GM23248 (cell line): ENCODE results near the gene DOCK9. TPM values are rescaled to one million over a fixed set of nuclear protein-coding genes. Genes with fewer than 3 reads are reported as not detected.

ENCODE experiments used
- DNase-seq: peaks from one replicate; pipeline ENCODE4 v3.0.0-alpha.2; 2015
- H2AFZ ChIP-seq: fragments of 200-600 bp; sonication (generic); 2 replicates; pipeline ENCODE4 v1.6.1; 2016; ENCODE audit warnings: antibody characterized with exemption
- H3F3A ChIP-seq: fragments of 200-600 bp; sonication (generic); 2 replicates; pipeline ENCODE4 v1.6.1; 2016; ENCODE audit warnings: mild to moderate bottlenecking, antibody characterized with exemption, mixed run types; ENCODE audit not compliant: insufficient read depth
- H3K27ac ChIP-seq: fragments of 200-600 bp; sonication (generic); 2 replicates; pipeline ENCODE4 v1.5.1; 2016; ENCODE audit warnings: mild to moderate bottlenecking
- H3K27me3 ChIP-seq: fragments of 200-600 bp; sonication (generic); replicated peaks from 2 replicates; pipeline ENCODE4 v1.6.1; 2016; ENCODE audit warnings: mild to moderate bottlenecking; ENCODE audit not compliant: insufficient read depth
- H3K36me3 ChIP-seq: fragments of 200-600 bp; sonication (generic); 2 replicates; pipeline ENCODE4 v1.6.1; 2016; ENCODE audit warnings: low read depth, mild to moderate bottlenecking
- H3K4me1 ChIP-seq: fragments of 200-600 bp; sonication (generic); 2 replicates; pipeline ENCODE4 v1.6.1; 2016; ENCODE audit warnings: mild to moderate bottlenecking; ENCODE audit not compliant: insufficient read depth
- H3K4me2 ChIP-seq: fragments of 200-600 bp; sonication (generic); one replicate; pipeline ENCODE4 v1.6.1; 2016; ENCODE audit warnings: mild to moderate bottlenecking; ENCODE audit not compliant: unreplicated experiment
- H3K4me3 ChIP-seq: fragments of 200-600 bp; sonication (generic); 2 replicates; pipeline ENCODE4 v1.5.1; 2016; ENCODE audit warnings: mild to moderate bottlenecking
- H3K79me2 ChIP-seq: fragments of 200-600 bp; sonication (generic); 2 replicates; pipeline ENCODE4 v1.6.1; 2016; ENCODE audit warnings: mild to moderate bottlenecking; ENCODE audit not compliant: insufficient read depth
- H3K9ac ChIP-seq: fragments of 200-600 bp; sonication (generic); 2 replicates; pipeline ENCODE4 v1.6.1; 2016; ENCODE audit warnings: mild to moderate bottlenecking
- H3K9me2 ChIP-seq: fragments of 200-600 bp; sonication (generic); 2 replicates; pipeline ENCODE4 v1.6.1; 2016; ENCODE audit warnings: mixed run types, mild to moderate bottlenecking, moderate library complexity; ENCODE audit not compliant: insufficient read depth
- H3K9me3 ChIP-seq: fragments of 200-600 bp; sonication (generic); one replicate; pipeline ENCODE4 v1.6.1; 2017; ENCODE audit warnings: low read depth
- H4K20me1 ChIP-seq: fragments of 200-600 bp; sonication (generic); 2 replicates; pipeline ENCODE4 v1.6.0; 2016; ENCODE audit not compliant: insufficient read depth
- EZH2 ChIP-seq: fragments of 200-600 bp; sonication (generic); IDR thresholded peaks from 2 replicates; pipeline ENCODE4 v1.6.1; 2018; ENCODE audit warnings: antibody characterized with exemption, mild to moderate bottlenecking; ENCODE audit not compliant: insufficient read depth, poor library complexity, severe bottlenecking
- EZH2phosphoT487 ChIP-seq: fragments of 200-600 bp; sonication (generic); IDR thresholded peaks from 2 replicates; pipeline ENCODE4 v1.6.1; 2018; ENCODE audit warnings: antibody characterized with exemption, moderate library complexity, mild to moderate bottlenecking, low read depth; ENCODE audit not compliant: insufficient read depth
- WGBS, 2 experiments: methylation state at CpG; one replicate each; pipeline ENCODE4 v1.1.6; 2015 to 2017; ENCODE audit warnings: low lambda C conversion rate in 2 of 2, low coverage in 1 of 2; ENCODE audit errors: missing lambda C conversion rate in 2 of 2; 5-methylcytosine and 5-hydroxymethylcytosine counted together
- in situ Hi-C: fragments of 300-500 bp; cut with MboI; formaldehyde crosslinking; loops from 2 replicates; pipeline ENCODE4 v1.15.0; 2020
- polyA plus RNA-seq: library from polyadenylated mRNA; unstranded; fragments of >200 nt; fragmentation: Nextera tagmentation; extraction: Ambion mirVana; gene quantifications from 2 replicates; pipeline ENCODE4 v1.2.1, GENCODE V29; 2016
- total RNA-seq: library from RNA; depleted of rRNA; stranded (reverse); fragments of >200 nt; shearing (Covaris generic); gene quantifications from 2 replicates; pipeline ENCODE4 v1.2.3, GENCODE V29; 2014

DOCK9 gene
- total and polyA plus RNA-seq, 2 experiments from 2014 or later, result 3.2 to 21.2 TPM

GRCh38 chr13:98778749-98779148 lies 199.1 kb downstream of the DOCK9 start:
- in situ Hi-C loops, result no loop called here
- Histone ChIP-seq H3K36me3 (no peaks in the 10 kb centered on the region), H3K9me3 (no peaks in the 10 kb centered on the region), H3K9me2 (no peaks in the 10 kb centered on the region), H4K20me1 (no peaks in the 10 kb centered on the region), H2AFZ (no peak overlapping the region), H3F3A (no peaks in the 10 kb centered on the region), H3K27ac (no peak overlapping the region), H3K79me2 (no peaks in the 10 kb centered on the region), H3K4me1 (no peaks in the 10 kb centered on the region; the same call in 1 of the 2 replicates), H3K4me2 (no peak overlapping the region), H3K27me3 (peaks cover 10% of the 10 kb centered on the region; the same call in 1 of the 2 replicates), H3K4me3 (no peak overlapping the region), H3K9ac (no peak overlapping the region)
- no peak for DNase-seq
- WGBS, 2 experiments, result 80 to 82% methylated on average over 8 of the region's 8 CpGs
- TF ChIP-seq EZH2phosphoT487 (no peak), EZH2 (no peak)

DNA sequence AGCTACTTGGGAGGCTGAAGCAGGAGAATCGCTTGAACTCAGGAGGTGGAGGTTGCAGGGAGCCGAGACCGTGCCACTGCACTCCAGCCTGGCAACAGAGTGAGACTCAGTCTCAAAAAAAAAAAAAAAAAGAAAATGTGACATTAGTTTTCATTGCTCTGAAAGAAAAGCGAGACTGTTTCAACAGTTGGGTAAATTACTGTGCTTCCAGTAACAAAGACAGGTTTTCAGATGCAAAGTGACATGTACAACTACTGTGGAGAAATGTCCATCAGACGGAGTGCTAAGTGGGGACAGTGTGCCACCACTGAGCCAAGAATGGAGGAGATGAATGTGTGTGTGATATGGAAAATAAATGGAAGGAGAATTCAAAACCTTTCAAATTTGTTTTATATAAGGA lies 201.2 kb downstream of the DOCK9 start:
- Histone ChIP-seq H2AFZ (no peak overlapping the region), H3K27me3 (no peaks in the 10 kb centered on the region; the same call in 1 of the 2 replicates), H3K9ac (no peak overlapping the region), H3K4me1 (no peaks in the 10 kb centered on the region; the same call in 1 of the 2 replicates), H3K4me3 (no peak overlapping the region), H3K79me2 (no peaks in the 10 kb centered on the region), H3F3A (no peaks in the 10 kb centered on the region), H3K36me3 (no peaks in the 10 kb centered on the region), H3K9me2 (no peaks in the 10 kb centered on the region), H3K4me2 (no peak overlapping the region), H4K20me1 (no peaks in the 10 kb centered on the region), H3K9me3 (no peaks in the 10 kb centered on the region), H3K27ac (no peak overlapping the region)
- DNase-seq, result no peak
- no peak for TF ChIP-seq EZH2phosphoT487
- no peak for TF ChIP-seq EZH2
- WGBS, 2 experiments, result 98 to 100% methylated on average over 5 of the region's 5 CpGs
- in situ Hi-C loops, result no loop called here

DNA sequence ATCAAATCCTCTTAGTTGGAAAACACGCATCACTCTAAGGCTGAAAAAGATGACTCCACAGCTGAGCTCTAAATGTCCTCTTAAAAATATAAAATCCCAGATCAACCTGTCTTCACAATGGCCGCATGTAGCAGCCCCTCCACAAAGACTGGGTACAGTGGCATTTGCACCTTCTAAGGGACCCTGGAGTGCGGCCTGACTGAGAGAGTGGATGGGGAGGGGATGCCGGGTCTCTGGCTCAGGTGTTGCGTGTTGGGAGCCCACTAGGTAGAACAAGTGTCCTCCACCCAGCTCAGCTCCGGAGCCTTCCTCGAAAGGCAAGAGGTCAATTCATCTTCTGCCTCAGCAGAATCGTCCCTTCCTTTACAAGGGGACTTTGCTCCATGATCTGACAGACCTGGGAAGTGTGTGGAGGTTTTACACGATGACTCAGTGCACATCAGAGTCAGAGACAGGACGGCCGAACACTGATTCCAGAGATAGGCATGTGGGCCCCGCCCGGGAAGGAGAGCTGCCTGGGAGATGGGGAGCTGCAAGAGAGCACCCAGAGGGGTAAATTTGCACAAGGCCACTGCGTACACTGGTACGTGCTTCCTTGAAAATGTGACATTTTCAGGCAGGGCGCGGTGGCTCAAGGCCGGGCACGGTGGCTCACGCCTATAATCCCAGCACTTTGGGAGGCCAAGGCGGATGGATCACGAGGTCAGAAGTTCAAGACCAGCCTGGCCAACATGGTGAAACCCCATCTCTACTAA lies 201.8 kb downstream of the DOCK9 start:
- no peaks in the 10 kb centered on the region for H3K9me2 ChIP-seq
- TF ChIP-seq EZH2 (no peak), EZH2phosphoT487 (no peak)
- H3K9me3 ChIP-seq, result no peaks in the 10 kb centered on the region
- peaks cover under 1% of the 10 kb centered on the region; the same call in 1 of the 2 replicates for H3K27me3 ChIP-seq
- no peaks in the 10 kb centered on the region for H3F3A ChIP-seq
- WGBS, 2 experiments, result 82 to 85% methylated on average over 22 of the region's 22 CpGs
- no peak overlapping the region for H3K9ac ChIP-seq
- H3K4me1 ChIP-seq, result no peaks in the 10 kb centered on the region; the same call in 1 of the 2 replicates
- no peaks in the 10 kb centered on the region for H3K79me2 ChIP-seq
- H3K36me3 ChIP-seq, result no peaks in the 10 kb centered on the region
- H3K4me2 ChIP-seq, result no peak overlapping the region
- in situ Hi-C loops, result no loop called here
- DNase-seq, result peak; percentile 80
- no peak overlapping the region for H3K4me3 ChIP-seq
- no peak overlapping the region for H2AFZ ChIP-seq
- no peaks in the 10 kb centered on the region for H4K20me1 ChIP-seq
- no peak overlapping the region for H3K27ac ChIP-seq

DNA sequence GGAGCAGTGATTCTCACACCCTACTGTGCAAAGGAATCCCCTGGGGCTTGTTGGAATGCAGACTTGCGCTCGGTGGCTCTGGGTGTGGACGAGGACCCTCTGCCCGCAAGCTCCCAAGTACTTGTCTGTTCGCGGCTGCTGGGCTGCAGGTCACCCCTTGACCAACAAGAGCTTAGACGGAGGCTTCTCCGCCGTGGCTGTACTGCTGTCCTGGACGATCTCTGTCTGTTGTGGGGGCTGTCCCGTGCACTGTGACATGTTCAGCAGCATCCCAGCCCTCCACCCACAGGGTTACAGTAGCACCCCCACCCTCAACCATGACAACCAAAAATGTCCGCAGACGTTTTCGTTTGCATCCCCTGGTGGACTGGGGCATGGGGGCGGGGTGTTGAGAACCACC lies 202.5 kb downstream of the DOCK9 start:
- in situ Hi-C loops, result no loop called here
- Histone ChIP-seq H3K4me1 (no peaks in the 10 kb centered on the region; the same call in 1 of the 2 replicates), H3K9me2 (no peaks in the 10 kb centered on the region), H3K27me3 (peaks cover 7% of the 10 kb centered on the region; the same call in 1 of the 2 replicates), H3K4me3 (no peak overlapping the region), H3K27ac (no peak overlapping the region), H3K4me2 (no peak overlapping the region), H3K9me3 (no peaks in the 10 kb centered on the region), H4K20me1 (no peaks in the 10 kb centered on the region), H3F3A (no peaks in the 10 kb centered on the region), H2AFZ (no peak overlapping the region), H3K79me2 (no peaks in the 10 kb centered on the region), H3K9ac (no peak overlapping the region), H3K36me3 (no peaks in the 10 kb centered on the region)
- WGBS, 2 experiments, result 93 to 94% methylated on average over 15 of the region's 15 CpGs
- no peak for DNase-seq
- TF ChIP-seq EZH2phosphoT487 (no peak), EZH2 (no peak)
